Fibroblast of lung (primary cell): ENCODE results near the gene TMEM60. TPM values are rescaled to one million over a fixed set of nuclear protein-coding genes. Genes with fewer than 3 reads are reported as not detected.

ENCODE experiments used
- DNase-seq, 2 donors: peaks; one replicate each; pipeline versions ENCODE4 v3.0.0 to v3.0.0-alpha.2; 2010; ENCODE audit warnings: low read depth in 2 of 2
- H2AFZ ChIP-seq: 2 replicates; pipeline ENCODE4 v1.5.1; 2012; ENCODE audit warnings: low read length, control low read depth, inconsistent platforms
- H3K27ac ChIP-seq: 2 replicates; pipeline ENCODE4 v1.5.1; 2011; ENCODE audit warnings: low read length, control low read depth; ENCODE audit not compliant: insufficient read depth
- H3K27me3 ChIP-seq: 2 replicates; pipeline ENCODE4 v1.5.1; 2011; ENCODE audit warnings: mild to moderate bottlenecking, low read length; ENCODE audit not compliant: control insufficient read depth, insufficient read depth
- H3K36me3 ChIP-seq: 2 replicates; pipeline ENCODE4 v1.5.1; 2011; ENCODE audit warnings: low read length; ENCODE audit not compliant: control insufficient read depth, insufficient read depth
- H3K4me1 ChIP-seq: 2 replicates; pipeline ENCODE4 v1.5.1; 2011; ENCODE audit warnings: low read length; ENCODE audit not compliant: control insufficient read depth, insufficient read depth; ENCODE audit errors: extremely low read depth
- H3K4me2 ChIP-seq: 2 replicates; pipeline ENCODE4 v1.5.1; 2011; ENCODE audit warnings: low read length, control low read depth; ENCODE audit not compliant: insufficient read depth; ENCODE audit errors: extremely low read depth
- H3K4me3 ChIP-seq, 4 experiments: fragments of 200-600 bp in 1 of 4; sonication (generic) in 1 of 4; replicated peaks in 1 of 4; 2 replicates each; pipeline ENCODE4 v1.5.1; 2011 to 2016; ENCODE audit warnings: low read length in 4 of 4, low read depth in 3 of 4, mild to moderate bottlenecking in 3 of 4, control low read depth in 2 of 4, inconsistent platforms in 1 of 4, mixed read lengths in 1 of 4; ENCODE audit not compliant: insufficient read depth in 1 of 4; ENCODE audit errors: control extremely low read depth in 1 of 4
- H3K79me2 ChIP-seq: 2 replicates; pipeline ENCODE4 v1.5.1; 2012; ENCODE audit warnings: mild to moderate bottlenecking, low read length, inconsistent platforms; ENCODE audit not compliant: control insufficient read depth, insufficient read depth
- H3K9ac ChIP-seq: 2 replicates; pipeline ENCODE4 v1.5.1; 2011; ENCODE audit warnings: mild to moderate bottlenecking, low read length, control low read depth; ENCODE audit not compliant: insufficient read depth
- H3K9me3 ChIP-seq: 2 replicates; pipeline ENCODE4 v1.5.1; 2012; ENCODE audit warnings: low read depth, low read length; ENCODE audit not compliant: control insufficient read depth, insufficient read depth
- H4K20me1 ChIP-seq: 2 replicates; pipeline ENCODE4 v1.5.1; 2011; ENCODE audit warnings: low read length; ENCODE audit not compliant: control insufficient read depth, insufficient read depth; ENCODE audit errors: extremely low read depth
- EZH2 ChIP-seq: IDR thresholded peaks from 2 replicates; pipeline ENCODE4 v1.5.1; 2012; ENCODE audit warnings: low read length, control low read depth, mild to moderate bottlenecking; ENCODE audit errors: missing control alignments
- polyA plus RNA-seq, 2 donors: library from polyadenylated mRNA; depleted of rRNA in 1 of 2; stranded (reverse) in 1 of 2; unstranded in 1 of 2; fragments of >200 nt; gene quantifications; 2 replicates each; pipeline ENCODE4 v1.2.1, GENCODE V29; 2011 to 2012; ENCODE audit warnings: missing spikeins in 1 of 2
- total RNA-seq: library from RNA; depleted of rRNA; stranded (reverse); fragments of >200 nt; gene quantifications from 2 replicates; pipeline ENCODE4 v1.2.1, GENCODE V29; 2014
- TF ChIP-seq, protein P1 (sequence below), 2 donors: IDR thresholded peaks in 1 of 2; conservative IDR thresholded peaks in 1 of 2; 1 replicate in 1 of 2; 2 replicates in 1 of 2; pipeline ENCODE4 v1.5.1; 2011 to 2012; ENCODE audit warnings: low read length in 2 of 2, control low read depth in 1 of 2, inconsistent platforms in 1 of 2, low read depth in 1 of 2, mild to moderate bottlenecking in 1 of 2

TMEM60 gene
- total and polyA plus RNA-seq, 2 donors (not counting 1 experiment from before 2014, with no cell fraction given), result 24.4 to 45.5 TPM

DNA sequence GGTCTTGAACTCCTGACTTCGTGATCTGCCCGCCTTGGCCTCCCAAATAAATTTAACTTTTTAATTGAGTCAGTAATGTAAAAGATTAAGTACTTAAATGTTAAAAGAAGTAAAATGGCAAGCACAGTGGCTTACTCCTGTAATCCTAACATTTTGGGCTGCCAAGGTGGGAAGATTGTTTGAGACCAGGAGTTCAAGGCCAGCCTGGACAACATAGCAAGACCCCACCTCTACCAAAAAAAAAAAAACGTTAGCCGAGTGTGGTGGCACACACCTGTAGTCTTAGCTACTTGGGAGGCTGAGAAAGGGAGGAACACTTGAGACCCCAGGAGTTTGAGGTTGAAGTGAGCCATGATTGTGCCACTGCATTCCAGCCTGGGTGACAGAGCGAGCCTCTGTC, 26.4 kb upstream of the TMEM60 start:
- peaks cover 2% of the 10 kb centered on the region for H3K36me3 ChIP-seq
- peaks cover 23% of the 10 kb centered on the region for H3K79me2 ChIP-seq
- H4K20me1 ChIP-seq, result no peaks in the 10 kb centered on the region

DNA sequence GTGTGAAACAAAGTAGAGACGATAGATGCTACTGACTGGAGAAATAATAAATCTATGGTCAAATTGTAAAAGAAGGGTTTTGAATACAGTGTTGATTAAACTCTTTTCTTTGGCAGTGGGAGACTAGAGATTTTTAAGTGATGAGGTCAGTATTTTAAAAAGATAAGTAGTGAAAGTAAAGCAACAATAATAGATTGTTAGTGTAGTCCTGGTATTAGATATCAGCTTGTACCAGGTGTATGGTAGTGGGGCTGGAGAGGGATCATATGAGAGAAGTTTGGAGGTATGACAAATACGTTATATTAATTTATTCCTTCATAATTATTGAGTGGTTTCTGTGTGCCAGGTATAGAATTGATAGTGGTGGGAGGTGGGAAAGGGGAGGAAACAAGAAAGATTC, 25.6 kb upstream of the TMEM60 start:
- no peak overlapping the region for H3K4me3 ChIP-seq
- no peak overlapping the region for H2AFZ ChIP-seq
- DNase-seq, result peak in 1 of 2 donors; percentile 36
- H3K27ac ChIP-seq, result no peak overlapping the region
- no peak overlapping the region for H3K9ac ChIP-seq
- TF ChIP-seq, protein P1, sequence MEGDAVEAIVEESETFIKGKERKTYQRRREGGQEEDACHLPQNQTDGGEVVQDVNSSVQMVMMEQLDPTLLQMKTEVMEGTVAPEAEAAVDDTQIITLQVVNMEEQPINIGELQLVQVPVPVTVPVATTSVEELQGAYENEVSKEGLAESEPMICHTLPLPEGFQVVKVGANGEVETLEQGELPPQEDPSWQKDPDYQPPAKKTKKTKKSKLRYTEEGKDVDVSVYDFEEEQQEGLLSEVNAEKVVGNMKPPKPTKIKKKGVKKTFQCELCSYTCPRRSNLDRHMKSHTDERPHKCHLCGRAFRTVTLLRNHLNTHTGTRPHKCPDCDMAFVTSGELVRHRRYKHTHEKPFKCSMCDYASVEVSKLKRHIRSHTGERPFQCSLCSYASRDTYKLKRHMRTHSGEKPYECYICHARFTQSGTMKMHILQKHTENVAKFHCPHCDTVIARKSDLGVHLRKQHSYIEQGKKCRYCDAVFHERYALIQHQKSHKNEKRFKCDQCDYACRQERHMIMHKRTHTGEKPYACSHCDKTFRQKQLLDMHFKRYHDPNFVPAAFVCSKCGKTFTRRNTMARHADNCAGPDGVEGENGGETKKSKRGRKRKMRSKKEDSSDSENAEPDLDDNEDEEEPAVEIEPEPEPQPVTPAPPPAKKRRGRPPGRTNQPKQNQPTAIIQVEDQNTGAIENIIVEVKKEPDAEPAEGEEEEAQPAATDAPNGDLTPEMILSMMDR (conservative IDR thresholded peaks at IDR 0.05 in 1 of 2, IDR thresholded peaks at IDR 0.05 in 1 of 2; ENCODE audit: low read depth in 1 of 2, low read length in 2 of 2), result no peak
- no peak for TF ChIP-seq EZH2
- no peaks in the 10 kb centered on the region for H4K20me1 ChIP-seq
- no peak overlapping the region for H3K4me2 ChIP-seq
- H3K9me3 ChIP-seq, result peaks cover 2% of the 10 kb centered on the region
- peaks cover 2% of the 10 kb centered on the region for H3K36me3 ChIP-seq
- no peaks in the 10 kb centered on the region for H3K4me1 ChIP-seq
- H3K79me2 ChIP-seq, result peaks cover 23% of the 10 kb centered on the region
- H3K27me3 ChIP-seq, result no peaks in the 10 kb centered on the region

More for the DNA sequence above, 26.4 kb upstream of the TMEM60 start:
- Histone ChIP-seq H3K4me1 (no peaks in the 10 kb centered on the region), H3K9me3 (peaks cover 2% of the 10 kb centered on the region), H3K27ac (no peak overlapping the region), H3K27me3 (no peaks in the 10 kb centered on the region), H3K9ac (no peak overlapping the region), H2AFZ (no peak overlapping the region), H3K4me2 (no peak overlapping the region), H3K4me3 (no peak overlapping the region)
- no peak for DNase-seq
- TF ChIP-seq, protein P1 (conservative IDR thresholded peaks at IDR 0.05 in 1 of 2, IDR thresholded peaks at IDR 0.05 in 1 of 2; ENCODE audit: low read depth in 1 of 2, low read length in 2 of 2), result no peak
- no peak for TF ChIP-seq EZH2

DNA sequence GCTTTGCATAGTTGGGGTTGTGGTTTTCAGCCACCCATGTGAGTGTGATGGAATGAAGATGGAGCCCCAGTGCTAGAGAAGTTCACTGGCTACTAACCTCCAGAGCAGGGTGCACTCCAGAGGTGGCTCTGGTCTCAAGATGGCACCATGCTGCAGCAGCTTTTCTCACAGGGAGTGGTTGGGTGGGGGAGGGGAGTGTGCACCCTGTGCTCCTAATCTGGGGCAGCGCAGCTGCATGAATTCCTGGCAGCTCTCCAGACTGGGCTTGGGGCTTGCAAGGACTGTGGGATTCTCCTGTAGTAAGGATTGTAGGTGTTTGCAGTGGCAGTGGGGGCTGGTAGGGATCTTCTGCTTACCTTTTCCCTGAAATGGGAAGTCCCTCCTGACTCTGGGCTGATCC, 24.0 kb upstream of the TMEM60 start:
- no peaks in the 10 kb centered on the region for H3K27me3 ChIP-seq
- DNase-seq, result no peak
- peaks cover 2% of the 10 kb centered on the region for H3K9me3 ChIP-seq
- no peak overlapping the region for H2AFZ ChIP-seq
- H3K36me3 ChIP-seq, result peaks cover 2% of the 10 kb centered on the region
- no peak overlapping the region for H3K4me2 ChIP-seq
- no peak overlapping the region for H3K9ac ChIP-seq
- H3K79me2 ChIP-seq, result peaks cover 26% of the 10 kb centered on the region
- no peak overlapping the region for H3K27ac ChIP-seq
- TF ChIP-seq, protein P1 (conservative IDR thresholded peaks at IDR 0.05 in 1 of 2, IDR thresholded peaks at IDR 0.05 in 1 of 2; ENCODE audit: low read depth in 1 of 2, low read length in 2 of 2), result no peak
- TF ChIP-seq EZH2, result no peak
- no peaks in the 10 kb centered on the region for H3K4me1 ChIP-seq
- no peak overlapping the region for H3K4me3 ChIP-seq
- H4K20me1 ChIP-seq, result no peaks in the 10 kb centered on the region
